GM12891 (cell line): ENCODE results near the gene CCR2.

ENCODE experiments used
- PAX5 ChIP-seq: IDR thresholded peaks from 2 replicates; pipeline ENCODE4 v1.6.1; 2011; ENCODE audit warnings: low read length, moderate library complexity, mild to moderate bottlenecking; ENCODE audit not compliant: insufficient read depth, severe bottlenecking
- POLR2A ChIP-seq: IDR thresholded peaks from 2 replicates; pipeline ENCODE4 v1.6.1; 2011; ENCODE audit warnings: low read depth, low read length, control low read depth
- POLR2AphosphoS5 ChIP-seq: IDR thresholded peaks from 2 replicates; pipeline ENCODE4 v1.6.1; 2011; ENCODE audit warnings: low read depth, low read length, control low read depth
- SPI1 ChIP-seq: IDR thresholded peaks from 2 replicates; pipeline ENCODE4 v1.6.1; 2011; ENCODE audit warnings: low read depth, low read length, control low read depth
- TAF1 ChIP-seq: IDR thresholded peaks from 2 replicates; pipeline ENCODE4 v1.6.1; 2011; ENCODE audit warnings: low read depth, low read length, control low read depth

GRCh38 chr3:46314517-46314916 is 39.4 kb upstream of the CCR2 start:
- TF ChIP-seq POLR2A (no peak), POLR2AphosphoS5 (no peak), PAX5 (no peak), TAF1 (no peak), SPI1 (no peak)
